Heart left ventricle (tissue), 16 donors: Measurements from ENCODE around the gene CACNG7. TPM values are rescaled to one million over a fixed set of nuclear protein-coding genes. Genes with fewer than 3 reads are reported as not detected.

ENCODE experiments used
- ATAC-seq, 4 donors: fragments of 200-7000 bp; cut with Tn5 transposase; one replicate each; pipeline ENCODE4 v1.9.1; 2020 to 2022; ENCODE audit warnings: moderate library complexity in 4 of 4, mild to moderate bottlenecking in 3 of 4, moderate number of reproducible peaks in 1 of 4
- DNase-seq, 5 donors: peaks; one replicate each; pipeline ENCODE4 v3.0.0-alpha.2; 2020
- H3K27ac ChIP-seq, 12 donors: fragments of 200-600 bp; sonication (generic) in 4 of 12; one replicate each; pipeline versions ENCODE4 v1.5.0 to v1.8.0; 2016 to 2022; ENCODE audit warnings: mild to moderate bottlenecking in 2 of 12
- H3K27me3 ChIP-seq, 9 donors: fragments of 200-600 bp; sonication (generic) in 2 of 9; one replicate each; pipeline versions ENCODE4 v1.5.1 to v1.8.0; 2016 to 2022; ENCODE audit warnings: mild to moderate bottlenecking in 3 of 9
- H3K36me3 ChIP-seq, 9 donors: fragments of 200-600 bp; sonication (generic) in 2 of 9; one replicate each; pipeline versions ENCODE4 v1.5.0 to v1.8.0; 2018 to 2022; ENCODE audit warnings: mild to moderate bottlenecking in 2 of 9
- H3K4me1 ChIP-seq, 12 donors: fragments of 200-600 bp; sonication (generic) in 4 of 12; one replicate each; pipeline versions ENCODE4 v1.5.0 to v1.8.0; 2016 to 2022; ENCODE audit warnings: mild to moderate bottlenecking in 3 of 12
- H3K4me3 ChIP-seq, 12 donors: fragments of 200-600 bp; sonication (generic) in 4 of 12; one replicate each; pipeline versions ENCODE4 v1.5.0 to v1.8.0; 2017 to 2022; ENCODE audit warnings: mild to moderate bottlenecking in 9 of 12, moderate library complexity in 4 of 12
- H3K9me3 ChIP-seq, 12 donors: fragments of 200-600 bp; sonication (generic) in 4 of 12; one replicate each; pipeline versions ENCODE4 v1.5.0 to v1.8.0; 2016 to 2022; ENCODE audit warnings: mild to moderate bottlenecking in 1 of 12
- CTCF ChIP-seq, 12 donors: fragments of 200-600 bp; sonication (generic) in 4 of 12; IDR thresholded peaks; one replicate each; pipeline versions ENCODE4 v1.5.0 to v1.8.0; 2018 to 2022; ENCODE audit warnings: antibody characterized with exemption in 12 of 12, mild to moderate bottlenecking in 5 of 12
- POLR2A ChIP-seq, 2 donors: fragments of 450-650 bp; IDR thresholded peaks; one replicate each; pipeline ENCODE4 v1.6.1; 2017; ENCODE audit warnings: antibody characterized with exemption in 2 of 2, mild to moderate bottlenecking in 2 of 2, moderate library complexity in 2 of 2
- WGBS, 4 donors: extraction: QIAGEN DNeasy Blood & Tissue Kit in 2 of 4; methylation state at CpG; one replicate each; pipeline versions ENCODE4 v1.1.5 to v1.1.7; 2013 to 2018; 5-methylcytosine and 5-hydroxymethylcytosine counted together
- intact Hi-C, 10 donors: fragments of 100-400 bp; cut with DNase I; formaldehyde crosslinking; loops; one replicate each; pipeline versions ENCODE4 v1.11.1 to v1.14.2; 2022
- polyA plus RNA-seq, 2 donors: library from polyadenylated mRNA; stranded (reverse); fragments of 200-250 nt; gene quantifications; one replicate each; pipeline ENCODE4 v1.2.3, GENCODE V29; 2013
- total RNA-seq, 9 donors: library from RNA; depleted of rRNA in 2 of 9; stranded (reverse); fragments of >200 nt in 2 of 9; fragmentation: NEBNext Ultra II Directional in 3 of 9; extraction: Animal tissue kit (Norgen Biotek cat#: 25700) in 3 of 9; gene quantifications; one replicate each; pipeline versions ENCODE4 v1.1.0 to v1.2.4, GENCODE V29; 2016 to 2023
- donor health status: ischemic (EF 13 %, LVEDD 7.1; RV severe dilation, severe dysfunction).
- donor health status: healthy with polysubstance abuse.
- donor health status: DM: no; HTN: yes; CAD: no.
- donor health status: DM: no; HTN: no; CAD: no.
- donor health status: ischemic (EF 25% LVEDD 6.9; RV normal size, moderate dysfunction).
- donor health status: ischemic (EF 25% LVEDD 5.7; RV mildly dilated, moderate dysfunction).
- donor health status: healthy.
- donor health status: DM: yes; HTN: yes; CAD: no.
- donor health status: ischemic (EF 35%, LVEDD 5.7; RV mildly dilated, moderate dysfunction).
- donor health status: nonischemic (EF 11% LVEDD 7.7; RV severe dilation, severe dysfunction).
- donor health status: DM: yes; HTN: yes; CAD: no.
- donor health status: PGD.
- donor health status: ischemic (EF 29% LVEDD 5.4; RV normal size, mild dysfunction).
- donor health status: nonischemic (EF 23%, LVEDD 6.1; RV moderate dilation, normal function).

The CACNG7 gene
- total and polyA plus RNA-seq, 11 donors, result not detected

DNA sequence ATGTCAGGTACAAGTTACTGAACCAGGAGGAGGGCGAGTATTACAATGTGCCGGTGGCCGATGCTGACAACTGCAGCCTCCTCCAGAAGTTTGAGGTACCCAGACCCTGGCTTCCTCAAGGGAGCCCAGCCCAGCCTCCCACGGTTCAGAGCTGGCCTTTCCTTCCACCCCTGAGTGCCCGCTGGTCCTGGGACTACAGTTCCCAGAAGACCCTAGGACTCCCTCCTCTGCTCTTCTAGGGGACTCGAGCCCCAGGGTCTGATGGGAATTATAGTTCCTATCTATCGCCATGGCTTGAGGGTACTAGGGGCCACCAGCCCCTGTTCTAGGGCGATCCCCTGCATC is 16.1 kb upstream of the CACNG7 start:
- 48 to 59% (median 53%) methylated on average over 8 of the region's 8 CpGs for WGBS, 4 donors

GRCh38 chr19:53894707-53895106 is 14.4 kb upstream of the CACNG7 start:
- DNase-seq (no peak), ATAC-seq (no peak)
- intact Hi-C loops, result no loop called here
- Histone ChIP-seq H3K4me3 (no peak overlapping the region), H3K9me3 (no peaks in the 10 kb centered on the region), H3K27ac (no peak overlapping the region), H3K4me1 (peaks cover 0 to 4% (median 0%) of the 10 kb centered on the region in 12 donors), H3K36me3 (no peaks in the 10 kb centered on the region), H3K27me3 (peaks cover 7 to 92% (median 45%) of the 10 kb centered on the region in 9 donors)
- TF ChIP-seq CTCF (IDR thresholded peaks at IDR 0.05), result no peak
- TF ChIP-seq POLR2A (IDR thresholded peaks at IDR 0.05), result no peak
- WGBS, 4 donors, result 73 to 79% (median 76%) methylated on average over 9 of the region's 9 CpGs

More for the DNA sequence above, 16.1 kb upstream of the CACNG7 start:
- no peaks in the 10 kb centered on the region for H3K36me3 ChIP-seq
- H3K27me3 ChIP-seq, result peaks cover 7 to 79% (median 40%) of the 10 kb centered on the region in 9 donors
- H3K27ac ChIP-seq, result no peak overlapping the region
- no peak overlapping the region for H3K4me3 ChIP-seq
- no peak for TF ChIP-seq CTCF (IDR thresholded peaks at IDR 0.05)
- TF ChIP-seq POLR2A (IDR thresholded peaks at IDR 0.05), result no peak
- H3K4me1 ChIP-seq, result peaks cover 0 to 7% (median 0%) of the 10 kb centered on the region in 12 donors
- intact Hi-C loops, result no loop called here
- no peaks in the 10 kb centered on the region for H3K9me3 ChIP-seq
- DNase-seq (no peak), ATAC-seq (no peak)

DNA sequence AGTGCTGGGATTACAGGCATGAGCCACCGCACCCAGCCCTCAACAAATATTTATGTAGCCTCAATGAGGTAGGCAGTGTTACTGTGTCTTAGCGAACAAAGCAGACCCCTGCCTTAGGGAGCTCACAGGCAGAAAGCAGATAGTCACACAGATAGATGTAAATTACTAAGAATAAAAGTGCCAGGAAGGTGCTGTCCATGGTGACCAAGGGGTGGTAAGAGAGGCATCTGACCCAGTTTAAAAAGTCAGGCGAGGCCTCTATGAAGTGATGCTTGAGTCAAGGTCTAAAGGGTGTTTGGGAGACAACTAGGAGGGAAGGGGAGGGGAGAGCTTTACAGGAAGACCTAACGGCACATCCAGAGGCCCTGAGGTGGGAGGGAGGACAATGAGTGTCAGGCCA is 12.4 kb upstream of the CACNG7 start:
- no peak for DNase-seq

GRCh38 chr19:53897459-53897858 is 11.6 kb upstream of the CACNG7 start:
- WGBS, 4 donors, result 44 to 59% (median 47%) methylated on average over 4 of the region's 4 CpGs
- H3K27me3 ChIP-seq, result peaks cover 3 to 77% (median 44%) of the 10 kb centered on the region in 9 donors
- H3K27ac ChIP-seq, result no peak overlapping the region
- H3K36me3 ChIP-seq, result no peaks in the 10 kb centered on the region
- ATAC-seq, result no peak
- no peak for DNase-seq
- H3K4me1 ChIP-seq, result no peaks in the 10 kb centered on the region
- TF ChIP-seq POLR2A (IDR thresholded peaks at IDR 0.05) (no peak), CTCF (IDR thresholded peaks at IDR 0.05) (no peak)
- H3K9me3 ChIP-seq, result no peaks in the 10 kb centered on the region
- no peak overlapping the region for H3K4me3 ChIP-seq
- intact Hi-C loops, result no loop called here

More for the DNA sequence above, 12.4 kb upstream of the CACNG7 start:
- 40 to 57% (median 54%) methylated on average over 4 of the region's 4 CpGs for WGBS, 4 donors
- Histone ChIP-seq H3K27ac (no peak overlapping the region), H3K4me3 (no peak overlapping the region), H3K9me3 (no peaks in the 10 kb centered on the region), H3K36me3 (no peaks in the 10 kb centered on the region), H3K27me3 (peaks cover 4 to 85% (median 50%) of the 10 kb centered on the region in 9 donors), H3K4me1 (no peaks in the 10 kb centered on the region)
- intact Hi-C loops, result no loop called here
- ATAC-seq, result no peak
- TF ChIP-seq POLR2A (IDR thresholded peaks at IDR 0.05), result no peak

- Histone ChIP-seq H3K27ac (no peak overlapping the region), H3K36me3 (no peaks in the 10 kb centered on the region), H3K4me3 (no peak overlapping the region), H3K9me3 (no peaks in the 10 kb centered on the region), H3K27me3 (peaks cover 3 to 79% (median 41%) of the 10 kb centered on the region in 9 donors), H3K4me1 (no peaks in the 10 kb centered on the region)
- intact Hi-C loops, result no loop called here
- no peak for ATAC-seq
- no peak for DNase-seq
- WGBS, 4 donors, result 3 to 10% (median 7%) methylated on average over 16 of the region's 16 CpGs
- TF ChIP-seq CTCF (IDR thresholded peaks at IDR 0.05) (no peak), POLR2A (IDR thresholded peaks at IDR 0.05) (no peak)
These were observed 10.9 kb upstream of the CACNG7 start for GRCh38 chr19:53898166-53898565.
